HepG2 (cell line): ENCODE results near the gene PSG5.
"Not testable (repeated sequence)": the region's sequence is repeated elsewhere in the genome, so short reads cannot be mapped to it uniquely, and the experiment has no call there.

Experiments used
- EZH2 ChIP-seq: conservative IDR thresholded peaks from 2 replicates; pipeline ENCODE4 v1.6.1; 2012; ENCODE audit warnings: mild to moderate bottlenecking, low read depth, low read length, moderate library complexity
- MAFG ChIP-seq: sonication (generic); formaldehyde crosslinking; IDR thresholded peaks from 2 replicates; pipeline ENCODE4 v1.5.1; 2020; ENCODE audit warnings: mild to moderate bottlenecking, missing genetic modification reagents
- POLR2A ChIP-seq, 2 experiments: IDR thresholded peaks; 2 replicates each; pipeline ENCODE4 v1.6.1; 2011; ENCODE audit warnings: low read depth in 2 of 2, low read length in 2 of 2, mild to moderate bottlenecking in 1 of 2, moderate library complexity in 1 of 2; ENCODE audit not compliant: insufficient read depth in 1 of 2
- RARG ChIP-seq: sonication (generic); formaldehyde crosslinking; IDR thresholded peaks from 2 replicates; pipeline ENCODE4 v1.4.0; 2020; ENCODE audit warnings: low read depth, mild to moderate bottlenecking, missing genetic modification reagents
- TBP ChIP-seq: sonication (generic); formaldehyde crosslinking; IDR thresholded peaks from 2 replicates; pipeline ENCODE4 v1.5.0; 2020; ENCODE audit warnings: missing genetic modification reagents
- TRIM24 ChIP-seq: sonication (generic); formaldehyde crosslinking; IDR thresholded peaks from 2 replicates; pipeline ENCODE4 v1.8.0; 2022; ENCODE audit warnings: mild to moderate bottlenecking, missing genetic modification reagents
- XRCC5 ChIP-seq: fragments of 200-400 bp; formaldehyde crosslinking; optimal IDR thresholded peaks from 2 replicates; pipeline ENCODE3; 2017; ENCODE audit warnings: mild to moderate bottlenecking, low read length
- ZNF224 ChIP-seq: sonication (generic); formaldehyde crosslinking; IDR thresholded peaks from 2 replicates; pipeline ENCODE4 v1.5.0; 2020; ENCODE audit warnings: mild to moderate bottlenecking, missing genetic modification reagents
- TF ChIP-seq, protein P1 (sequence below): IDR thresholded peaks from 2 replicates; pipeline ENCODE4 v1.6.1; 2012; ENCODE audit warnings: inconsistent platforms
- TF ChIP-seq, protein P2 (sequence below): sonication (generic); formaldehyde crosslinking; IDR thresholded peaks from 2 replicates; pipeline ENCODE4 v1.5.0; 2020; ENCODE audit warnings: mild to moderate bottlenecking, missing genetic modification reagents, moderate library complexity

DNA sequence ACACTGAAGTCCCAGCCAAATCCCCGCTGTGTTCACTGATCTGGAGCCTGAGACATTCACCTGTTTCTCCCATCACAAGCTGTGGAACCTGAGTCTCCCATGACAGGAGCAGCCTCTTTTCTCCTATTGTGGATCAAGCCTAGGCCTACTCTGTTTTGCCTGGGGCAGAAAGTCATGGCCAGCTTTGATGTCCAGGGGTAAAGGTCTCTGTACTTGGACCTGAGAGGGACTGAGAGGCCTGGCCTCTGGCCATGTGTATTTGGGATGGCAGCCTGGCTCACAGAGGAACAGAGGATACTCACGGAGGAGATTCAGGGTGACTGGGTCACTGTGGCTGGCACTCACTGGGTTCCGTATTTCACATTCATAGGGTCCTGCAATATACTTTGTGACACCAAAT lies 7.8 kb downstream of the PSG5 start:
- TF ChIP-seq EZH2; ZNF224 (CRISPR knock-in tag); POLR2A (IDR thresholded peaks at IDR 0.05; ENCODE audit: insufficient read depth in 1 of 2, low read depth in 2 of 2, low read length in 2 of 2); TRIM24 (CRISPR knock-in tag); TBP; RARG (CRISPR knock-in tag); MAFG (CRISPR knock-in tag); XRCC5: not testable (repeated sequence)
- TF ChIP-seq, protein P1, sequence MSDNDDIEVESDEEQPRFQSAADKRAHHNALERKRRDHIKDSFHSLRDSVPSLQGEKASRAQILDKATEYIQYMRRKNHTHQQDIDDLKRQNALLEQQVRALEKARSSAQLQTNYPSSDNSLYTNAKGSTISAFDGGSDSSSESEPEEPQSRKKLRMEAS, result not testable (repeated sequence)
- TF ChIP-seq, protein P2, sequence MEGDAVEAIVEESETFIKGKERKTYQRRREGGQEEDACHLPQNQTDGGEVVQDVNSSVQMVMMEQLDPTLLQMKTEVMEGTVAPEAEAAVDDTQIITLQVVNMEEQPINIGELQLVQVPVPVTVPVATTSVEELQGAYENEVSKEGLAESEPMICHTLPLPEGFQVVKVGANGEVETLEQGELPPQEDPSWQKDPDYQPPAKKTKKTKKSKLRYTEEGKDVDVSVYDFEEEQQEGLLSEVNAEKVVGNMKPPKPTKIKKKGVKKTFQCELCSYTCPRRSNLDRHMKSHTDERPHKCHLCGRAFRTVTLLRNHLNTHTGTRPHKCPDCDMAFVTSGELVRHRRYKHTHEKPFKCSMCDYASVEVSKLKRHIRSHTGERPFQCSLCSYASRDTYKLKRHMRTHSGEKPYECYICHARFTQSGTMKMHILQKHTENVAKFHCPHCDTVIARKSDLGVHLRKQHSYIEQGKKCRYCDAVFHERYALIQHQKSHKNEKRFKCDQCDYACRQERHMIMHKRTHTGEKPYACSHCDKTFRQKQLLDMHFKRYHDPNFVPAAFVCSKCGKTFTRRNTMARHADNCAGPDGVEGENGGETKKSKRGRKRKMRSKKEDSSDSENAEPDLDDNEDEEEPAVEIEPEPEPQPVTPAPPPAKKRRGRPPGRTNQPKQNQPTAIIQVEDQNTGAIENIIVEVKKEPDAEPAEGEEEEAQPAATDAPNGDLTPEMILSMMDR (CRISPR knock-in tag), result not testable (repeated sequence)
